Choroid plexus epithelial cell (primary cell): ENCODE data around the gene IRX4.

Experiments
- DNase-seq: peaks from one replicate; pipeline ENCODE4 v3.0.0-alpha.2; 2010; ENCODE audit warnings: low read depth
- H3K4me3 ChIP-seq: 2 replicates; pipeline ENCODE4 v1.5.1; 2011; ENCODE audit warnings: low read depth, mild to moderate bottlenecking, control low read depth, low read length, moderate library complexity
- CTCF ChIP-seq: conservative IDR thresholded peaks from 2 replicates; pipeline ENCODE4 v1.5.1; 2011; ENCODE audit warnings: low read depth, mild to moderate bottlenecking, control low read depth, inconsistent platforms, low read length, moderate library complexity

Gene IRX4

GRCh38 chr5:1926071-1926440 lies 43.3 kb upstream of the IRX4 start:
- no peak for DNase-seq
- no peak overlapping the region for H3K4me3 ChIP-seq
- TF ChIP-seq CTCF = no peak

GRCh38 chr5:1925111-1926070 lies 42.7 kb upstream of the IRX4 start:
- H3K4me3 ChIP-seq = no peak overlapping the region
- no peak for TF ChIP-seq CTCF
- no peak for DNase-seq

- TF ChIP-seq CTCF = no peak
- no peak overlapping the region for H3K4me3 ChIP-seq
- no peak for DNase-seq
Measured at GRCh38 chr5:1923766-1924165, 41.0 kb upstream of the IRX4 start.

- no peak overlapping the region for H3K4me3 ChIP-seq
- DNase-seq = no peak
- TF ChIP-seq CTCF = no peak
Measured at GRCh38 chr5:1923341-1923740, 40.6 kb upstream of the IRX4 start.

GRCh38 chr5:1921711-1922110 lies 39.0 kb upstream of the IRX4 start:
- no peak for TF ChIP-seq CTCF
- no peak overlapping the region for H3K4me3 ChIP-seq
- DNase-seq = no peak

GRCh38 chr5:1919750-1920149 lies 37.0 kb upstream of the IRX4 start:
- no peak for DNase-seq
- TF ChIP-seq CTCF = no peak
- no peak overlapping the region for H3K4me3 ChIP-seq

- no peak for DNase-seq
- no peak for TF ChIP-seq CTCF
- no peak overlapping the region for H3K4me3 ChIP-seq
Measured at GRCh38 chr5:1919209-1919566, 36.5 kb upstream of the IRX4 start.
